RCC 7860 (cell line): ENCODE data around the gene DYRK1B.
"Not testable (repeated sequence)": the region's sequence is repeated elsewhere in the genome, so short reads cannot be mapped to it uniquely, and the experiment has no call there.

Source experiments
- DNase-seq: peaks from one replicate; pipeline ENCODE4 v3.0.0-alpha.2; 2015; ENCODE audit warnings: low spot score
- FAIRE-seq: peaks from 2 replicates; lab custom pipeline; 2012; peaks lifted over from hg19 to GRCh38; lab: Jason Lieb, UNC

DYRK1B gene

DNA sequence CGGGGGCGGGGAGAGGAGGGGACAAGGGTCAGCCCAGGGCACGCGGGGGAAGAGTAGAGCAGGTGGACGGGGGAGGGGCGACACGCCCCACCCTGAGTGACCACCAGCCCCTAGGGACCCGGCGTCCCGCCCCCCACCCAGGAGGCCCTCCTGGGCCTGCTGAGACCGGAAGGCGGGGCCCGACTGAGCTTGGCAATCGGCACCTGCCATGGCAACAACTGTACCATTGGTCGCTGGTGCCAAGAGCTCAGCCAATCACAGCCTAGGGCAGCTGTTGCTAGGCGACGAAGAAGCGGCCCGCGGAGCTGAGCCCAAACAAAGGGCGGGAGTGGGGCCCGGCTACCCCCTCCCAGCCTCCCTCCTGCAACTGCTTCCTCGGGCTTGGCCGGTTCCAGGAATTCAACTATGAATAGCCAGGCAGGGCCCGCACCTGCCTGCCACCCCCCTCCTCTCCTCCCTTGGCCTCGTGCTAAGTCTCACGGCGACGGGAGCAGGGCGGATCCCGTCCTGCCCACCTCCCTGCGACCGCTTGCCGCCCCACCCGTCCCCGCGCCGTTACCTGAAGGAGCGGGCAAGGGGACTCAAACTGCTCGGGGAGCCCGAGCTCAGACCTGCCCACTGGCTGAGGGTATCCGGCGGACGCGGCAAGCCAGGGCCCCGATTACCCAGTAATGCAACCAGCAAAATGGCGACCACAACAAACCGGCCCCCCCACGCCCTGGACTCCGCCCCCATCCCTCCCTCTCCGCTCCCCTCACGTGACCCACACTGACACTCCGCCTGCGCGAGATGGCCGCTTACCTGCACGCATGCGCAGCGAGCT lies at the start of gene DYRK1B:
Gene DYRK1B, minus strand, starts transcription at position 699 of the 823 bp plus-strand sequence. CDS start 2,295 bp downstream, outside the sequence.
- FAIRE-seq (no peak), DNase-seq (no peak)

- not testable (repeated sequence) for FAIRE-seq, DNase-seq
These were observed 48.7 kb upstream of the DYRK1B start for GRCh38 chr19:39882645-39883044.

- peak; percentile 19 for DNase-seq
- FAIRE-seq, result not testable (repeated sequence)
These were observed 47.6 kb upstream of the DYRK1B start for GRCh38 chr19:39881495-39882110.

DNA sequence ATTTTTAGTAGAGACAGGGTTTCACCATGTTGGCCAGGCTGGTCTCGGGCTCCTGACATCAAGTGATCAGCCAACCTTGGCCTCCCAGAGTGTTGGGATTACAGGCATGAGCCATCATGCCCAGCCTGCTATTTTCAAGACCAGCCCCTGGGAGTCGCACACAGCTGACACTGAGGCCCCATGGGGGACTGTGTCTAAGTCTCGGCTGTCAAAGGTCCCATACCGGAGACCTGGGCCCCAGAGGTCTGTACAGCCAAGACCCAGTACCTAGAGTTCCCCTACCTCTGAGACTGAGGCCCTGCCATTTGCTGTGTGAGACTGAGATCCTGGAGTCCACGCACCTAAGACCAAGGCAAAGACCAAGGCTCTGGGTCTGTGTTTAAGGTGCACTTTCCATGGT lies 46.3 kb upstream of the DYRK1B start:
- not testable (repeated sequence) for FAIRE-seq, DNase-seq

DNA sequence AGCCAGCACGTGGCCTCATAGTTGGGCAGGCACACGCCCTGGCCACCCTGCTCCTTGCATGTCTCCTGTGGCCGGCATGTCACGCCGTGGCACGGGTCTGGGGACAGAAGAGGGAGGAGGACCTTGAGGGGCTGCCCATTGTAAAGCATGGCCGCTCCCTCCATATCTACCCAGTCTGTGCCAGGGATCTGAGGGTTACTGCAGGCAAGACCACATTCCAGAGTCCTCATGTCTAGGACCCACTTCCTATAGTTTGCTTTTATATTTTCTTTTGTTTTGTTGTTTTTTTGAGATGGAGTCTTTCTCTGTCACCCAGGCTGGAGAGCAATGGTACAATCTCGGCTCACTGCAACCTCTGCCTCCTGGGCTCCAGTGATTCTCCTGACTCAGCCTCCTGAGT lies 45.8 kb upstream of the DYRK1B start:
- not testable (repeated sequence) for DNase-seq, FAIRE-seq

- not testable (repeated sequence) for DNase-seq, FAIRE-seq
These were observed 44.9 kb upstream of the DYRK1B start for GRCh38 chr19:39878866-39879265.

DNA sequence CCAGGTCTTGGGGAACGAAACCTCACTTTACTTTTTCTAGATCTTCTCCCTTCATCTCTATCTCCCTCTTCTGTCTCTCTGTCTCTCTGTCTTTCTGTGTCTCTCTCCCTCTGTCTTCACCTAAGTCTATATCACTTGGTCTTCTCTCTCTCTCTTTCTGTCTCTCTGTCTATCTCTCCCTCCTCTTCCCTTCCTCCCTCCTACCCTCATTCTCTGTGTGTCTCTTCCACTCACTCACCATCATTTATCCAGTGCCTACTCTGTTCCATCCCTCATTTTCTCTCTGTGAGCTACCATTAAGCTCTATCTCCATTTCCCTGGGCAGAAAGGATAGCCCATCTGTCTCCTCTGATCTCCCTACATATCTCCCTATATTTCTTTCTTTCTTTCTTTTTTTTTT lies 44.4 kb upstream of the DYRK1B start:
- DNase-seq (no peak), FAIRE-seq (no peak)

DNA sequence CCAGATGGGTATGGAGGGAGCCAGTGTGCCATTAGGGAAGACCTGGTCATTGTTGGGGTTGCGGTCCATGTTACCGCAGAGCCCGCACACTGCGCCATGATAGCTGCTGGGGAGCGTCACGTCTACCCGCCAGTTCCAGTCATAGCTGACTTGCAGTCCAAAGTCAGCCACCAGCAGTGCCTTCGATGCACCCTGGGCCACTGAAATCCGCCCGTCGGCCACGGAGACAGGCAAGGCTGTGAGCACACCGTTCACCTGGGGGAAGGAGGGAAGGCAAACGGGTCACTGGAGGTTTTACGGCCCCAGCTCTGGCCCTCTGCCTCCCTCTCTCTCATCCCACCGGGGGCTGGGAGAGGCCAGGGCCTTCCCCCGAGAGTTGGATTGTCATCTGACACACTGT lies 44.0 kb upstream of the DYRK1B start:
- FAIRE-seq, DNase-seq: not testable (repeated sequence)

- FAIRE-seq, result not testable (repeated sequence)
These were observed 43.5 kb upstream of the DYRK1B start for GRCh38 chr19:39877488-39877887.

GRCh38 chr19:39876486-39876885 lies 42.5 kb upstream of the DYRK1B start:
- not testable (repeated sequence) for FAIRE-seq, DNase-seq

More at GRCh38 chr19:39877488-39877887, 43.5 kb upstream of the DYRK1B start:
- DNase-seq, result not testable (repeated sequence)

DNA sequence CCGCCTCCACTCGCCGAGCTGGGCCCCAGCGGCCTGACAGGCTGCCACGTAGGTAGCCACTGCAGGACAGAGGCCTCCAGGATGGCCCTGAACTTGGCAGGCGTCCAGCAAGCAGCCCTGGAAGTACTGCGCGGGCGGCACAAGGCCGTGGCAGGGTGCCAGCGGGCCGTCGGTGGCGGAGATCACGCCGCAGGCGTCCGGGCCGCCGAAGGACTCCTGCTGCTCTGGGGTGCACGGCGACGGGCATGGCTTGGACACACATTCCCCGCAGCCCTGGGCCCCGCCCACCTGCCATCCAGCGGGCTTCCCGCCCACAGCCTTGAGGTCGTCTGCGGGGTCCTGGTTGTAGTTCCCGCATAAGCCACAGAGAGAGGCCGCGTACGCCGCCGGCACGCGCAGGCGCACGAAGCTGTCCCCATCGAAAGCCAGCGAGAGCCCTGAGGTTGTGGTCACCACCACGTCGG lies 41.5 kb upstream of the DYRK1B start:
- not testable (repeated sequence) for DNase-seq, FAIRE-seq

GRCh38 chr19:39874404-39874803 lies 40.4 kb upstream of the DYRK1B start:
- DNase-seq (no peak), FAIRE-seq (no peak)

- no peak for DNase-seq
- FAIRE-seq, result no peak
These were observed 39.4 kb upstream of the DYRK1B start for GRCh38 chr19:39873385-39873784.

- DNase-seq (no peak), FAIRE-seq (no peak)
These were observed 38.2 kb upstream of the DYRK1B start for GRCh38 chr19:39871886-39872866.

DNA sequence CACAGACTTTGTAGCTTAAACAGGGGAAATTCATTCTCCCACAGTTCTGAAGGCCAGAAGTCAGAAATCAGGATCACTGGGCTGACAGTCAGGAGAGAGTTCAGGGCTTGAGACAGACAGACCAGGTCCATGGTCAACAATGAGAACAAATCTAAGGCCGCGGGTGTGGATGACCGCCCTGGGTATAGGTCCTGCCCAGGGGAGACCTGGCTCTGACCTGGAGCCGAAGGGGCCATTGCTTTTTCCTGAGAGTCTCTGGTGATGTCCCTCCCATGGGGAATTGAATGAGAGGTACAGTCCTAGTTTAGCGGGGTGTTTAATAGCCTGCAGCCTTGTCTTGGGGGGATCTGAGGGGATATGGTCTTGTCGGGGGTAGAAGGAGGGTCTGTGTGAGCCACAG lies 37.4 kb upstream of the DYRK1B start:
- FAIRE-seq, result no peak

GRCh38 chr19:39870171-39870971 lies 36.4 kb upstream of the DYRK1B start:
- no peak for FAIRE-seq
- no peak for DNase-seq

More for the DNA sequence above, 37.4 kb upstream of the DYRK1B start:
- DNase-seq, result no peak

DNA sequence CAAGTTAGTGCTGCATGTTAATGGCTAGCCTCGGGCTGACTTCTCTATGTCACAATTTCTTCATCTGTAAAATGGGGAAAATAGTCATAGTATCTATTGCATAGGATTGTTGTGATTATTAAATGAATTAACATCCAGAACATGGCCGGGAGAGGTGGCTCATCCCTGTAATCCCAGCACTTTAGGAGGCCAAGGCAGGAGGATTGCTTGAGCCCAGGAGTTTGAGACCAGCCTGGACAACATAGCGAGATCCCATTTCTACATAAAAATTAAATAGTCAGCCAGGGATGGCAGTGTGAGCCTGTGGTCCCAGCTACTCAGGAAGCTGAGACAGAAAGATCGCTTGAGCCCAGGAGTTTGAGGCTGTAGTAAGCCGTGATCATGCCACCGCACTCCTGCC lies 34.0 kb upstream of the DYRK1B start:
- FAIRE-seq, result no peak
- DNase-seq, result no peak

- no peak for DNase-seq
- FAIRE-seq, result no peak
These were observed 33.2 kb upstream of the DYRK1B start for GRCh38 chr19:39867133-39867532.

DNA sequence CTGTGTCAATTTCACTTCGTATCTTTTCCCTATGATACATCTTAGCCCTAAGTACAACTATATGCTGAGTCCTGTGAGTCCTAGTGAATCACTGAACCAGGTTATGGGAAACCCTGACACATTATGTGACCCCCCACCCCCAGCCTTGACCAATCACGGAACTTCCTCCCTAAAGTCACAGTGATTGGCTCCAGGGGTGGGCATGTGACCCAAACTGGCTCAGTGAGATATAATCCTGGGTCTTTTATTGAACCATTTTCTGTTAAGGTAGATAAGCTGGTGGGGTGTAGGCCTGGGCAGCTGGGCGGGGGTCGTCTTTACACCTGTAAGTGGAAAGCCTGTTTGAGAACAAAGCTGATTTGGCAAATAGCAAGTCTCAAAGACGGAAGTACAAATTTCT lies 32.0 kb upstream of the DYRK1B start:
- DNase-seq (no peak), FAIRE-seq (no peak)

DNA sequence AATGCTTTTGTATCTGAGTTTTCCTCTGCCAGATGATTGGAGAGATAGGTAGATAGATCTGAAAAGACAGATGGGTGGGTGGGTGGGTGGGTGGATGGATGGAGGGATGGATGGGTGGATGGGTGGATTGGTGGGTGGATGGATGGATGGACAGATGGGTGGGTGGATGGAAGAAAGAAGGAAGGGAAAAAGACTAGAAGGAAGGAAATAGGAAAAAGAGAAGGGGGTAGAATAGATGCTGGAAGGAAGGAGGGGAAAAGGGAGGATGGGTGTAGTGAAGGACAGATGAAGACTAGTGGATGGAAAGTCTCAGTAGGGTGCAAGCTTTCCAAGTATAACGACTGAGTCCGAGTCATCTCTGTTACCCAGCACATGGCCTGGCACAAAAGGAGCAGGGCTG lies 31.2 kb upstream of the DYRK1B start:
- no peak for FAIRE-seq
- no peak for DNase-seq
